ENCODE data around the gene DTD1.

The DTD1 gene

GRCh38 chr20:18683839-18684238 lies 96.0 kb downstream of the DTD1 start:
- no peak overlapping the region for H3K9ac ChIP-seq (ENCODE audit: low read depth, low read length, poor library complexity, severe bottlenecking)
- TF ChIP-seq CTCF (conservative IDR thresholded peaks at IDR 0.05; ENCODE audit: low read length) (no peak), EZH2phosphoT487 (IDR thresholded peaks at IDR 0.05; ENCODE audit: borderline replicate concordance) (no peak)
- H3K9me2 ChIP-seq (replicated peaks; ENCODE audit: low read depth, low read length): no peaks in the 10 kb centered on the region
- H4K20me1 ChIP-seq (ENCODE audit: insufficient read depth, low read length, poor library complexity, severe bottlenecking): no peaks in the 10 kb centered on the region
- no peaks in the 10 kb centered on the region for H3K9me3 ChIP-seq (ENCODE audit: insufficient read depth, low read depth, low read length)
- no peak overlapping the region for H2AFZ ChIP-seq (ENCODE audit: low read length)
- no peaks in the 10 kb centered on the region for H3K36me3 ChIP-seq (ENCODE audit: insufficient read depth, low read length)
- no peaks in the 10 kb centered on the region for H3K4me1 ChIP-seq (ENCODE audit: insufficient read depth, low read length, poor library complexity, severe bottlenecking)
- no peak overlapping the region for H3K4me2 ChIP-seq (ENCODE audit: low read depth, low read length, poor library complexity, severe bottlenecking)
- no peaks in the 10 kb centered on the region for H3K79me2 ChIP-seq (ENCODE audit: insufficient read depth, low read length)
- no peak overlapping the region for H3K4me3 ChIP-seq (ENCODE audit: low read length, poor library complexity, severe bottlenecking)
- no peaks in the 10 kb centered on the region for H3F3A ChIP-seq (ENCODE audit: low read depth)
- no peaks in the 10 kb centered on the region for H3K27me3 ChIP-seq (ENCODE audit: insufficient read depth, low read length, poor library complexity, severe bottlenecking)

- Histone ChIP-seq H4K20me1 (ENCODE audit: insufficient read depth, low read length, poor library complexity, severe bottlenecking) (no peaks in the 10 kb centered on the region), H2AFZ (ENCODE audit: low read length) (no peak overlapping the region), H3K79me2 (ENCODE audit: insufficient read depth, low read length) (no peaks in the 10 kb centered on the region), H3K4me2 (ENCODE audit: low read depth, low read length, poor library complexity, severe bottlenecking) (no peak overlapping the region), H3F3A (ENCODE audit: low read depth) (no peaks in the 10 kb centered on the region), H3K4me1 (ENCODE audit: insufficient read depth, low read length, poor library complexity, severe bottlenecking) (no peaks in the 10 kb centered on the region), H3K27me3 (ENCODE audit: insufficient read depth, low read length, poor library complexity, severe bottlenecking) (no peaks in the 10 kb centered on the region), H3K36me3 (ENCODE audit: insufficient read depth, low read length) (no peaks in the 10 kb centered on the region), H3K9me3 (ENCODE audit: insufficient read depth, low read depth, low read length) (no peaks in the 10 kb centered on the region), H3K9ac (ENCODE audit: low read depth, low read length, poor library complexity, severe bottlenecking) (no peak overlapping the region), H3K4me3 (ENCODE audit: low read length, poor library complexity, severe bottlenecking) (no peak overlapping the region), H3K9me2 (replicated peaks; ENCODE audit: low read depth, low read length) (no peaks in the 10 kb centered on the region)
- TF ChIP-seq EZH2phosphoT487 (IDR thresholded peaks at IDR 0.05; ENCODE audit: borderline replicate concordance) (no peak), CTCF (conservative IDR thresholded peaks at IDR 0.05; ENCODE audit: low read length) (no peak)
Measured at GRCh38 chr20:18684775-18685174, 96.9 kb downstream of the DTD1 start.

- Histone ChIP-seq H3K36me3 (ENCODE audit: insufficient read depth, low read length) (no peaks in the 10 kb centered on the region), H3K4me2 (ENCODE audit: low read depth, low read length, poor library complexity, severe bottlenecking) (no peak overlapping the region), H2AFZ (ENCODE audit: low read length) (no peak overlapping the region), H3K27me3 (ENCODE audit: insufficient read depth, low read length, poor library complexity, severe bottlenecking) (no peaks in the 10 kb centered on the region), H4K20me1 (ENCODE audit: insufficient read depth, low read length, poor library complexity, severe bottlenecking) (no peaks in the 10 kb centered on the region), H3F3A (ENCODE audit: low read depth) (no peaks in the 10 kb centered on the region), H3K9me2 (replicated peaks; ENCODE audit: low read depth, low read length) (no peaks in the 10 kb centered on the region), H3K9ac (ENCODE audit: low read depth, low read length, poor library complexity, severe bottlenecking) (no peak overlapping the region), H3K9me3 (ENCODE audit: insufficient read depth, low read depth, low read length) (no peaks in the 10 kb centered on the region), H3K4me3 (ENCODE audit: low read length, poor library complexity, severe bottlenecking) (no peak overlapping the region), H3K79me2 (ENCODE audit: insufficient read depth, low read length) (no peaks in the 10 kb centered on the region), H3K4me1 (ENCODE audit: insufficient read depth, low read length, poor library complexity, severe bottlenecking) (no peaks in the 10 kb centered on the region)
- TF ChIP-seq EZH2phosphoT487 (IDR thresholded peaks at IDR 0.05; ENCODE audit: borderline replicate concordance): no peak
- TF ChIP-seq CTCF (conservative IDR thresholded peaks at IDR 0.05; ENCODE audit: low read length): no peak
Measured at GRCh38 chr20:18685406-18685805, 97.6 kb downstream of the DTD1 start.

All from Loucy (cell line).